B cell (primary cell): ENCODE data around the gene TCAIM. TPM values are rescaled to one million over a fixed set of nuclear protein-coding genes. Genes with fewer than 3 reads are reported as not detected.

ENCODE experiments used
- ATAC-seq: fragments of 200-7000 bp; cut with Tn5 transposase; one replicate; pipeline ENCODE4 v1.10.0; 2021; ENCODE audit warnings: low read depth, mild to moderate bottlenecking, moderate number of reproducible peaks, moderate library complexity
- CTCF ChIA-PET: fragments of 350-600 bp; sonication (Branson Sonifier 250); formaldehyde crosslinking; loops from one replicate; lab custom pipeline; 2021; ENCODE audit warnings: antibody characterized with exemption, inconsistent platforms; lab: Charles Lee
- POLR2A ChIA-PET: fragments of 350-600 bp; sonication (Branson Sonifier 250); formaldehyde crosslinking; loops from one replicate; lab custom pipeline; 2021; ENCODE audit warnings: antibody characterized with exemption; lab: Charles Lee
- DNase-seq: peaks from one replicate; pipeline ENCODE4 v3.0.0; 2013
- H2AFZ ChIP-seq: 2 replicates; pipeline ENCODE4 v1.6.1; 2012; ENCODE audit warnings: mild to moderate bottlenecking, low read depth, low read length; ENCODE audit not compliant: insufficient read depth, poor library complexity, severe bottlenecking
- H3K27ac ChIP-seq, 2 donors: 1 replicate in 1 of 2; 2 replicates in 1 of 2; pipeline ENCODE4 v1.5.1; 2012 to 2013; ENCODE audit warnings: low read length in 2 of 2, mild to moderate bottlenecking in 2 of 2, moderate library complexity in 1 of 2
- H3K27me3 ChIP-seq, 4 experiments: fragments of 200-600 bp in 1 of 4; sonication (generic) in 1 of 4; replicated peaks in 1 of 4; 1 replicate in 2 of 4; 2 replicates in 2 of 4; pipeline versions ENCODE4 v1.6.1 to v1.7.0; 2013 to 2016; ENCODE audit warnings: low read length in 3 of 4, mild to moderate bottlenecking in 2 of 4, mixed read lengths in 1 of 4, moderate library complexity in 1 of 4; ENCODE audit not compliant: insufficient read depth in 4 of 4, control insufficient read depth in 3 of 4; ENCODE audit errors: control extremely low read depth in 1 of 4
- H3K36me3 ChIP-seq, 2 experiments: replicated peaks in 1 of 2; 1 replicate in 1 of 2; 2 replicates in 1 of 2; pipeline versions ENCODE4 v1.6.1 to v1.7.1; 2013; ENCODE audit warnings: low read length in 1 of 2; ENCODE audit not compliant: insufficient read depth in 2 of 2, control insufficient read depth in 1 of 2; ENCODE audit errors: control extremely low read depth in 1 of 2, extremely low read depth in 1 of 2
- H3K4me1 ChIP-seq, 2 donors: fragments of 200-600 bp in 1 of 2; sonication (generic) in 1 of 2; 1 replicate in 1 of 2; 2 replicates in 1 of 2; pipeline versions ENCODE4 v1.5.1 to v1.6.1; 2013 to 2017; ENCODE audit warnings: low read length in 2 of 2; ENCODE audit not compliant: control insufficient read depth in 2 of 2, insufficient read depth in 2 of 2
- H3K4me2 ChIP-seq: replicated peaks from 2 replicates; pipeline ENCODE3; 2012; ENCODE audit warnings: mild to moderate bottlenecking, low read depth, low read length; ENCODE audit not compliant: poor library complexity, severe bottlenecking
- H3K4me3 ChIP-seq, 5 experiments: fragments of 200-600 bp in 1 of 5; sonication (generic) in 1 of 5; 1 replicate in 3 of 5; 2 replicates in 2 of 5; pipeline versions ENCODE4 v1.5.1 to v1.7.0; 2011 to 2016; ENCODE audit warnings: low read length in 4 of 5, mild to moderate bottlenecking in 4 of 5, low read depth in 2 of 5, control low read depth in 1 of 5, moderate library complexity in 1 of 5; ENCODE audit not compliant: insufficient read depth in 1 of 5; ENCODE audit errors: control extremely low read depth in 1 of 5, extremely low read depth in 1 of 5
- H3K79me2 ChIP-seq: fragments of 200-600 bp; sonication (generic); one replicate; pipeline ENCODE4 v1.6.0; 2016; ENCODE audit warnings: low read length; ENCODE audit not compliant: control insufficient read depth, insufficient read depth
- H3K9ac ChIP-seq: fragments of 200-600 bp; sonication (generic); 2 replicates; pipeline ENCODE4 v1.6.1; 2017; ENCODE audit warnings: mild to moderate bottlenecking, low read length, moderate library complexity
- H3K9me3 ChIP-seq, 3 donors: one replicate each; pipeline versions ENCODE4 v1.6.1 to v1.7.1; 2013; ENCODE audit warnings: low read length in 2 of 3; ENCODE audit not compliant: control insufficient read depth in 2 of 3, insufficient read depth in 1 of 3; ENCODE audit errors: control extremely low read depth in 1 of 3
- H4K20me1 ChIP-seq: 2 replicates; pipeline ENCODE4 v1.6.0; 2012; ENCODE audit warnings: mild to moderate bottlenecking, low read length; ENCODE audit not compliant: insufficient read depth, control insufficient read depth, poor library complexity, severe bottlenecking
- H3K27ac Mint-ChIP-seq: one replicate; pipeline ENCODE4 v1.8.0; 2021; ENCODE audit warnings: mixed read lengths
- H3K27me3 Mint-ChIP-seq: one replicate; pipeline ENCODE4 v1.8.0; 2021; ENCODE audit warnings: mixed read lengths
- H3K4me1 Mint-ChIP-seq: one replicate; pipeline ENCODE4 v1.8.0; 2021; ENCODE audit warnings: mixed read lengths
- H3K4me3 Mint-ChIP-seq: one replicate; pipeline ENCODE4 v1.8.0; 2021; ENCODE audit warnings: mixed read lengths
- H3K9me3 Mint-ChIP-seq: one replicate; pipeline ENCODE4 v1.8.0; 2022; ENCODE audit warnings: mixed read lengths; ENCODE audit not compliant: insufficient read depth
- EZH2 ChIP-seq: IDR thresholded peaks from 2 replicates; pipeline ENCODE4 v1.6.1; 2012; ENCODE audit warnings: borderline replicate concordance, low read depth, mild to moderate bottlenecking, moderate library complexity, low read length; ENCODE audit not compliant: insufficient read depth, poor library complexity, severe bottlenecking
- WGBS: methylation state at CpG from one replicate; pipeline ENCODE4 v1.1.5; 2013; ENCODE audit warnings: missing lambda C conversion rate; ENCODE audit not compliant: insufficient coverage; 5-methylcytosine and 5-hydroxymethylcytosine counted together
- intact Hi-C: fragments of 100-400 bp; cut with micrococcal nuclease; formaldehyde crosslinking; loops from one replicate; pipeline ENCODE4 v1.10.0; 2022
- polyA plus RNA-seq: library from polyadenylated mRNA; depleted of rRNA; stranded (reverse); fragments of >200 nt; gene quantifications from 2 replicates; pipeline ENCODE4 v1.2.3, GENCODE V29; 2012
- total RNA-seq, 2 donors: library from RNA; stranded (reverse); fragments of 120-200 nt in 1 of 2; gene quantifications; 1 replicate in 1 of 2; 2 replicates in 1 of 2; pipeline versions ENCODE4 v1.2.3 to v1.2.4, GENCODE V29; 2013 to 2022
- TF ChIP-seq, protein P1 (sequence below): fragments of 200-600 bp; IDR thresholded peaks from one replicate; pipeline ENCODE4 v1.8.0; 2022; ENCODE audit warnings: antibody characterized with exemption, mild to moderate bottlenecking

The TCAIM gene
- total and polyA plus RNA-seq, 2 donors (not counting 1 experiment from before 2014, with no cell fraction given) = 4.3 to 15.8 TPM

DNA sequence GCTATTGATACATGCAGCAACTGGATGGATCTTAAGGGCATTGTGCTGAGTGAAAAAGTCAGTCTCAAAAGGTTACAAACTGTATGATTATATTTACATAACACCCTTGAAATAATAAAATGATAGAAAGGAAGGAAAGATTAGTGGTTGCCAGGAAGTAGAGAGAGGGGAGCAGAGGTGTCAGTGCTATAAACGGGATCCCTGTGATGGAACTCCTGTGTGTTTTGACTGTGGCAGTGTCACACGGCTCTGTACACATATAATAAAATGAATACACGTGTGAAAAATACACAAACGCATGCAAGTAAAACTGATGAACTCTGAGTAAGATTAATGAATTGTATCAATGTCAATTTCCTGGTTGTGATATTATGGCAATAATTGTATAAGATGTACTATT lies 60.3 kb downstream of the TCAIM start:
- H3K4me1 Mint-ChIP-seq = no peaks in the 10 kb centered on the region
- Histone ChIP-seq H3K27me3 (no peaks in the 10 kb centered on the region), H3K9ac (no peak overlapping the region), H4K20me1 (no peaks in the 10 kb centered on the region), H3K27ac (no peak overlapping the region), H3K4me1 (no peaks in the 10 kb centered on the region), H2AFZ (no peak overlapping the region), H3K4me2 (no peak overlapping the region), H3K4me3 (no peak overlapping the region), H3K79me2 (no peaks in the 10 kb centered on the region), H3K36me3 (peaks cover 0 to 10% of the 10 kb centered on the region in 2 experiments), H3K9me3 (no peaks in the 10 kb centered on the region)
- DNase-seq = no peak
- H3K27ac Mint-ChIP-seq = no peak overlapping the region
- ATAC-seq = no peak
- H3K9me3 Mint-ChIP-seq = no peaks in the 10 kb centered on the region
- CTCF ChIA-PET = interaction anchor here (1.2 kb wide), 1 partner anchor 75 kb away, joined by 3 read pairs; no protein-coding TSS in a partner anchor
- TF ChIP-seq EZH2 = no peak
- TF ChIP-seq, protein P1, sequence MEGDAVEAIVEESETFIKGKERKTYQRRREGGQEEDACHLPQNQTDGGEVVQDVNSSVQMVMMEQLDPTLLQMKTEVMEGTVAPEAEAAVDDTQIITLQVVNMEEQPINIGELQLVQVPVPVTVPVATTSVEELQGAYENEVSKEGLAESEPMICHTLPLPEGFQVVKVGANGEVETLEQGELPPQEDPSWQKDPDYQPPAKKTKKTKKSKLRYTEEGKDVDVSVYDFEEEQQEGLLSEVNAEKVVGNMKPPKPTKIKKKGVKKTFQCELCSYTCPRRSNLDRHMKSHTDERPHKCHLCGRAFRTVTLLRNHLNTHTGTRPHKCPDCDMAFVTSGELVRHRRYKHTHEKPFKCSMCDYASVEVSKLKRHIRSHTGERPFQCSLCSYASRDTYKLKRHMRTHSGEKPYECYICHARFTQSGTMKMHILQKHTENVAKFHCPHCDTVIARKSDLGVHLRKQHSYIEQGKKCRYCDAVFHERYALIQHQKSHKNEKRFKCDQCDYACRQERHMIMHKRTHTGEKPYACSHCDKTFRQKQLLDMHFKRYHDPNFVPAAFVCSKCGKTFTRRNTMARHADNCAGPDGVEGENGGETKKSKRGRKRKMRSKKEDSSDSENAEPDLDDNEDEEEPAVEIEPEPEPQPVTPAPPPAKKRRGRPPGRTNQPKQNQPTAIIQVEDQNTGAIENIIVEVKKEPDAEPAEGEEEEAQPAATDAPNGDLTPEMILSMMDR = no peak
- no peak overlapping the region for H3K4me3 Mint-ChIP-seq
- H3K27me3 Mint-ChIP-seq = no peaks in the 10 kb centered on the region
- intact Hi-C loops = no loop called here
- WGBS = no CpG with 5 or more reads among the region's 4 CpGs
- POLR2A ChIA-PET = no interaction called here

DNA sequence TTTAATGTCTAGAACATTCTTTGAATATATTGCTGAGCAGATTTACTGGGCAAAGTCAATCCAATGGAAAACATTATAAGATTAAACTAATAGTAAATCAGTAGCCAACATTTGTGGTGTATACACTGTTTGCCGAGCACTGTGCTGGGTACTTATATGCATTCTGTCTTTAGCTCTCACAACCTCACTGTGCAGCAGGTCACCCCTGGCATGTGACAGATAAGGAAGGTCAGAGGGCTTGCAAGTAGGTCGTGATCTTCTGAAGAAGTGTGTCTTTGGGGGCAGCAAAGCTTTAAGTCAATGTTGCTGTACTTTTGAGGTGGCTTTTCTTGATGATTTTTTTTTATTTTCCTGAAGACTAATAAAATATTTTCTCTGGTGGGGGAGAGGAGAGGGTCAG lies 62.2 kb downstream of the TCAIM start:
- no peak for DNase-seq

More for the DNA sequence above, 62.2 kb downstream of the TCAIM start:
- CTCF ChIA-PET = no interaction called here
- H2AFZ ChIP-seq = no peak overlapping the region
- no peaks in the 10 kb centered on the region for H3K4me1 Mint-ChIP-seq
- H3K27me3 ChIP-seq = no peaks in the 10 kb centered on the region
- H3K27me3 Mint-ChIP-seq = no peaks in the 10 kb centered on the region
- H4K20me1 ChIP-seq = no peaks in the 10 kb centered on the region
- no peak overlapping the region for H3K4me3 ChIP-seq
- ATAC-seq = no peak
- no peaks in the 10 kb centered on the region for H3K9me3 ChIP-seq
- H3K9me3 Mint-ChIP-seq = no peaks in the 10 kb centered on the region
- no peaks in the 10 kb centered on the region for H3K79me2 ChIP-seq
- no peak overlapping the region for H3K27ac Mint-ChIP-seq
- no peak overlapping the region for H3K4me2 ChIP-seq
- no peaks in the 10 kb centered on the region for H3K4me1 ChIP-seq
- H3K4me3 Mint-ChIP-seq = no peak overlapping the region
- peaks cover 0 to 10% of the 10 kb centered on the region in 2 experiments for H3K36me3 ChIP-seq
- WGBS = 83% methylated on average over 1 of the region's 2 CpGs
- TF ChIP-seq, protein P1 = no peak
- no peak for TF ChIP-seq EZH2
- no peak overlapping the region for H3K27ac ChIP-seq
- POLR2A ChIA-PET = no interaction called here
- no peak overlapping the region for H3K9ac ChIP-seq
- intact Hi-C loops = no loop called here
